GM12878 (cell line): Measurements from ENCODE around the gene ACOT7. TPM values are rescaled to one million over a fixed set of nuclear protein-coding genes. Genes with fewer than 3 reads are reported as not detected.

Source experiments
- ATAC-seq: fragments of 200-7000 bp; cut with Tn5 transposase; 3 replicates; pipeline ENCODE4 v1.9.1; 2020; ENCODE audit warnings: mild to moderate bottlenecking, moderate library complexity
- BruUV-seq: library from RNA; stranded (reverse); fragments of 400-500 nt; replicated peaks from 2 replicates; lab custom pipeline; 2021; lab: Mats Ljungman, UMichigan
- CTCF ChIA-PET: fragments of 300-600 bp; sonication (Branson Sonifier 250); formaldehyde crosslinking; extraction: SDS; loops from one replicate; lab custom pipeline; 2021; ENCODE audit warnings: inconsistent platforms; lab: Yijun Ruan, JAX
- POLR2A ChIA-PET: fragments of 350-600 bp; formaldehyde crosslinking; extraction: SDS; loops from one replicate; lab custom pipeline; 2021; ENCODE audit warnings: inconsistent platforms; lab: Charles Lee
- RAD21 ChIA-PET: fragments of 300-600 bp; sonication (Branson Sonifier 250); formaldehyde crosslinking; loops from one replicate; lab custom pipeline; 2023; ENCODE audit warnings: antibody characterized with exemption; ENCODE audit not compliant: unreplicated experiment; lab: Charles Lee
- SMC1A ChIA-PET: fragments of 300-600 bp; sonication (Branson Sonifier 250); formaldehyde crosslinking; loops from one replicate; lab custom pipeline; 2023; ENCODE audit not compliant: unreplicated experiment, uncharacterized antibody; lab: Charles Lee
- DNase-seq: peaks from one replicate; pipeline ENCODE4 v3.0.0-alpha.2; 2011; ENCODE audit warnings: low read depth, low spot score
- FAIRE-seq: peaks from 3 replicates; lab custom pipeline; 2011; peaks lifted over from hg19 to GRCh38; lab: Jason Lieb, UNC
- H2AFZ ChIP-seq: 2 replicates; pipeline ENCODE4 v1.6.0; 2011; ENCODE audit warnings: low read depth, low read length, control low read depth; ENCODE audit not compliant: control insufficient read depth
- H3K27ac ChIP-seq: 2 replicates; pipeline ENCODE4 v1.5.1; 2011; ENCODE audit warnings: control low read depth; ENCODE audit not compliant: control insufficient read depth, insufficient read depth
- H3K27me3 ChIP-seq, 2 experiments: replicated peaks in 1 of 2; 2 replicates each; pipeline versions ENCODE4 v1.6.0 to v1.6.1; 2011; ENCODE audit warnings: low read length in 1 of 2; ENCODE audit not compliant: control insufficient read depth in 2 of 2, insufficient read depth in 2 of 2
- H3K36me3 ChIP-seq, 2 experiments: 2 replicates each; pipeline ENCODE4 v1.5.1; 2011; ENCODE audit warnings: low read length in 1 of 2; ENCODE audit not compliant: control insufficient read depth in 2 of 2, insufficient read depth in 2 of 2
- H3K4me1 ChIP-seq: 2 replicates; pipeline ENCODE4 v1.6.1; 2011; ENCODE audit warnings: mild to moderate bottlenecking, low read length, moderate library complexity, mixed read lengths; ENCODE audit not compliant: control insufficient read depth, insufficient read depth
- H3K4me2 ChIP-seq: 2 replicates; pipeline ENCODE4 v1.6.0; 2011; ENCODE audit warnings: control low read depth; ENCODE audit not compliant: control insufficient read depth, insufficient read depth
- H3K4me3 ChIP-seq: fragments of 200-600 bp; sonication (generic); 2 replicates; pipeline ENCODE4 v1.5.1; 2016
- H3K79me2 ChIP-seq: 2 replicates; pipeline ENCODE4 v1.6.0; 2011; ENCODE audit warnings: low read length; ENCODE audit not compliant: control insufficient read depth, insufficient read depth
- H3K9ac ChIP-seq: 2 replicates; pipeline ENCODE4 v1.8.0; 2011; ENCODE audit warnings: low read length, control low read depth, mixed read lengths; ENCODE audit not compliant: control insufficient read depth, insufficient read depth
- H3K9me3 ChIP-seq: replicated peaks from 3 replicates; pipeline ENCODE4 v1.5.1; 2011; ENCODE audit warnings: mild to moderate bottlenecking, low read length; ENCODE audit not compliant: control insufficient read depth, insufficient read depth
- H4K20me1 ChIP-seq: 2 replicates; pipeline ENCODE4 v1.6.0; 2011; ENCODE audit not compliant: control insufficient read depth, insufficient read depth
- ASH2L ChIP-seq: fragments of 300-600, 200-600 bp; sonication (generic); IDR thresholded peaks from 2 replicates; pipeline ENCODE4 v1.6.1; 2017; ENCODE audit warnings: low read depth, mild to moderate bottlenecking, borderline replicate concordance
- ATF3 ChIP-seq: IDR thresholded peaks from 2 replicates; pipeline ENCODE4 v1.6.1; 2011; ENCODE audit warnings: low read depth, mild to moderate bottlenecking, low read length, moderate library complexity, borderline replicate concordance; ENCODE audit errors: extremely low read depth
- CBFB ChIP-seq: IDR thresholded peaks from 2 replicates; pipeline ENCODE4 v1.6.1; 2016; ENCODE audit warnings: antibody characterized with exemption, low read depth
- CBX3 ChIP-seq: fragments of 200-600 bp; sonication (generic); IDR thresholded peaks from 2 replicates; pipeline ENCODE4 v1.6.1; 2016; ENCODE audit warnings: low read depth, borderline replicate concordance
- CTCF ChIP-seq, 3 experiments: IDR thresholded peaks in 2 of 3; conservative IDR thresholded peaks in 1 of 3; 2 replicates each; pipeline ENCODE4 v1.5.1; 2011; ENCODE audit warnings: low read depth in 3 of 3, low read length in 3 of 3, mild to moderate bottlenecking in 3 of 3, control low read depth in 2 of 3, moderate library complexity in 2 of 3, inconsistent platforms in 1 of 3, mixed read lengths in 1 of 3; ENCODE audit not compliant: control insufficient read depth in 2 of 3, insufficient read depth in 1 of 3; ENCODE audit errors: extremely low read depth in 1 of 3
- EGR1 ChIP-seq, 2 experiments: IDR thresholded peaks; 1 replicate in 1 of 2; 2 replicates in 1 of 2; pipeline ENCODE4 v1.6.1; 2011 to 2012; ENCODE audit warnings: low read depth in 2 of 2, low read length in 2 of 2, borderline replicate concordance in 1 of 2, mild to moderate bottlenecking in 1 of 2, moderate library complexity in 1 of 2
- IKZF1 ChIP-seq: fragments of 450-650 bp; conservative IDR thresholded peaks from 2 replicates; pipeline ENCODE4 v1.6.1; 2017; ENCODE audit warnings: antibody characterized with exemption, mild to moderate bottlenecking
- KLF5 ChIP-seq: fragments of 450-650 bp; IDR thresholded peaks from 2 replicates; pipeline ENCODE4 v1.6.1; 2014; ENCODE audit warnings: mild to moderate bottlenecking; ENCODE audit not compliant: partially characterized antibody
- POLR2AphosphoS2 ChIP-seq: IDR thresholded peaks from 2 replicates; pipeline ENCODE4 v1.6.1; 2011; ENCODE audit warnings: low read depth, mild to moderate bottlenecking, low read length, improper control_type of control experiment, moderate library complexity
- POU2F2 ChIP-seq: IDR thresholded peaks from 3 replicates; pipeline ENCODE4 v1.6.1; 2011; ENCODE audit warnings: low read depth, mild to moderate bottlenecking, low read length, borderline replicate concordance
- SIX5 ChIP-seq: IDR thresholded peaks from 2 replicates; pipeline ENCODE4 v1.6.1; 2011; ENCODE audit warnings: mild to moderate bottlenecking, low read depth, low read length, moderate library complexity; ENCODE audit not compliant: severe bottlenecking
- SKIL ChIP-seq: fragments of 450-650 bp; IDR thresholded peaks from 2 replicates; pipeline ENCODE4 v1.6.1; 2017; ENCODE audit warnings: mild to moderate bottlenecking, low read depth, inconsistent platforms; ENCODE audit not compliant: poor library complexity, severe bottlenecking
- SREBF2 ChIP-seq: IDR thresholded peaks from 2 replicates; pipeline ENCODE4 v1.6.1; 2012; ENCODE audit warnings: mild to moderate bottlenecking, low read length
- ZZZ3 ChIP-seq: IDR thresholded peaks from 2 replicates; pipeline ENCODE4 v1.6.1; 2011; ENCODE audit warnings: low read depth; ENCODE audit not compliant: control insufficient read depth, insufficient read length
- WGBS: methylation state at CpG from one replicate; pipeline ENCODE4 v1.1.6; 2016; ENCODE audit warnings: low lambda C conversion rate; ENCODE audit not compliant: insufficient replicate concordance, insufficient coverage; ENCODE audit errors: missing lambda C conversion rate; 5-methylcytosine and 5-hydroxymethylcytosine counted together
- in situ Hi-C: fragments of 300-500 bp; cut with MboI; formaldehyde crosslinking; loops from 9 replicates; pipeline ENCODE4 v1.14.3; 2018; ENCODE audit warnings: mixed read lengths
- intact Hi-C: fragments of 100-400 bp; cut with micrococcal nuclease; formaldehyde crosslinking; loops from one replicate; pipeline ENCODE4 v1.14.2; 2022; ENCODE audit not compliant: unreplicated experiment
- polyA plus RNA-seq, 11 experiments: library from polyadenylated mRNA; depleted of rRNA in 4 of 11; unstranded in 6 of 11; stranded (reverse) in 5 of 11; fragments of >200 nt; fragmentation: Nextera tagmentation in 4 of 11; fragmentation: Illumina TruSeq in 1 of 11; extraction: Ambion mirVana in 4 of 11; extraction: Trizol in 1 of 11; gene quantifications; 1 replicate in 1 of 11; 2 replicates in 10 of 11; pipeline versions ENCODE4 v1.2.1 to v1.2.3, GENCODE V29; 2011 to 2016; ENCODE audit warnings: inconsistent platforms in 2 of 11, missing spikeins in 2 of 11, low read depth in 1 of 11
- total RNA-seq, 4 experiments: library from RNA; depleted of rRNA in 3 of 4; stranded (reverse); fragments of >200 nt in 3 of 4; fragmentation: Illumina TruSeq in 1 of 4; extraction: Trizol in 1 of 4; gene quantifications; 2 replicates each; pipeline versions ENCODE4 v1.2.1 to v1.2.3, GENCODE V29; 2013 to 2021

The ACOT7 gene
- total and polyA plus RNA-seq, 10 of the 15 experiments (the other 5 are each of a cell fraction or from before 2014, with no cell fraction given) = 8.9 to 206 (median 61.2) TPM

DNA sequence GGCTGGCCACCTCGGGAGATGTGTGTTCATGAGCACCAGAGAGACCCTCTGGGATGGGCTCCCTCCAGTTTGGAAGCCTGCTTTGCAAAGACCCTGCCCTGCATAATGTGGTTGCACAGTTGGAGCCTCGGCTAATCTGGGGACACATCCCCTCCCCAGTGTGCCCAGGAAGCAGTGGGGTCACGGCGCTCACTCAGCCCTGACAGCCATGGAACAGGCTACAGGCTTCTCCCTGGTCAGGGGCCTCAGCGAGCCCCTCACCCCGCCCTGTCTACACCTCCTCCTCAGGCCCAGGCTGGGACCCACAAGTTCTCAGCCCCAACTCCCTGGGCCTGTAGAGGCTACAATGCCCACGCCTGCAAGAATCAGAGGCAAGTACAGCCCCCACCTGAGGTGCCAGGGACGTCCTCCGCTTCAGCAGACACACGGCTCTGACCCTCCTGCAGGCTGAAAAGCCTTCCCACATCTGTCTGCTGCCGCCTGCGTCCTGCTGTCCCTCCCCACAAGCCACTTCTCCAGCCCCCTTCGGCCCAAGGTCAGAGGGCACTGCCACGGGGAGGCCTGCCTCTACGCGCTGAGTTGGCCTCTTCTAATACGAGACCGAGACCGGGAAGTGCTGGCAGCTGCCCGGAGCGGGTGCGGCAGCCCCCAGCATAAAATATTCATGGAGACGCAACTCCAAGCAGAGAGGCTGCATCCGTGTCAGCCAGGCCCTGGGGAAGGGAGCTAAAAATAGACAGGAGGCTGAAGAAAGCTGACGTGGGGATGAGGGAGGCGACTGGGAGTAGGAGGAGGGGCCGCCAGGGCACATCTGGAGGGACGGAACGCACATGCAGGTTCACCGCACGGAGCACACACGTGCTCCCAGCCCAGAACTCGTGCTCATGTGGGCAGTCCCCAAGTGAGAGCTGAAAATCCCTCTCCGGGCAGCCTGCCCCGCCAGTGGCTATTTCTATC, 117.5 kb downstream of the ACOT7 start:
- no peak for FAIRE-seq

More for the DNA sequence above, 117.5 kb downstream of the ACOT7 start:
- in situ Hi-C loops = no loop called here
- WGBS = 83% methylated on average over 31 of the region's 35 CpGs
- H2AFZ ChIP-seq = no peak overlapping the region
- no TSS peak for BruUV-seq
- H3K4me2 ChIP-seq = no peak overlapping the region
- ChIA-PET POLR2A (no interaction called here), SMC1A (no interaction called here), CTCF (no interaction called here), RAD21 (no interaction called here)
- H3K4me1 ChIP-seq = no peaks in the 10 kb centered on the region
- peaks cover 0 to 9% of the 10 kb centered on the region in 2 experiments; a peak in 2 of 4 replicates for H3K36me3 ChIP-seq
- TF ChIP-seq IKZF1 (no peak), CTCF (IDR thresholded peaks at IDR 0.05 in 2 of 3, conservative IDR thresholded peaks at IDR 0.05 in 1 of 3; ENCODE audit: control insufficient read depth in 2 of 3, extremely low read depth in 1 of 3, insufficient read depth in 1 of 3, low read depth in 3 of 3, low read length in 3 of 3) (no peak), CBX3 (no peak), KLF5 (no peak), POLR2AphosphoS2 (no peak), CBFB (no peak), SREBF2 (no peak), POU2F2 (no peak), SIX5 (no peak), ATF3 (no peak), SKIL (no peak), ZZZ3 (no peak), ASH2L (no peak), EGR1 (IDR thresholded peaks at IDR 0.05; ENCODE audit: borderline replicate concordance in 1 of 2, low read depth in 2 of 2, low read length in 2 of 2) (no peak)
- DNase-seq (no peak), ATAC-seq (no peak)
- H3K9me3 ChIP-seq = no peaks in the 10 kb centered on the region
- no peaks in the 10 kb centered on the region for H3K79me2 ChIP-seq
- intact Hi-C loops = no loop called here
- H4K20me1 ChIP-seq = no peaks in the 10 kb centered on the region
- H3K9ac ChIP-seq = no peak overlapping the region
- H3K27ac ChIP-seq = no peak overlapping the region
- H3K4me3 ChIP-seq = no peak overlapping the region
- H3K27me3 ChIP-seq = no peaks in the 10 kb centered on the region
